Ammon's horn (tissue), 1 donor: ENCODE results near the gene NR3C2.
"Not testable (repeated sequence)": the region's sequence is repeated elsewhere in the genome, so short reads cannot be mapped to it uniquely, and the experiment has no call there.

ENCODE experiments used
- DNase-seq: peaks from one replicate; pipeline ENCODE4 v3.0.0-alpha.2; 2016; ENCODE audit warnings: low spot score

Gene NR3C2

GRCh38 chr4:148110169-148110568 is 332.0 kb downstream of the NR3C2 start:
- no peak for DNase-seq

- DNase-seq = no peak
Observed at GRCh38 chr4:148109216-148109615, 333.0 kb downstream of the NR3C2 start.

GRCh38 chr4:148108766-148109165 is 333.4 kb downstream of the NR3C2 start:
- DNase-seq = no peak

- no peak for DNase-seq
Observed at GRCh38 chr4:148103597-148104355, 338.4 kb downstream of the NR3C2 start.

GRCh38 chr4:148101790-148102189 is 340.4 kb downstream of the NR3C2 start:
- DNase-seq = no peak

GRCh38 chr4:148101235-148101634 is 341.0 kb downstream of the NR3C2 start:
- DNase-seq = no peak

GRCh38 chr4:148097801-148098200 is 344.4 kb downstream of the NR3C2 start:
- no peak for DNase-seq

- DNase-seq = no peak
Observed at GRCh38 chr4:148095346-148095923, 346.8 kb downstream of the NR3C2 start.

GRCh38 chr4:148094149-148094548 is 348.1 kb downstream of the NR3C2 start:
- DNase-seq = no peak

GRCh38 chr4:148093065-148093464 is 349.1 kb downstream of the NR3C2 start:
- no peak for DNase-seq

- no peak for DNase-seq
Observed at GRCh38 chr4:148092316-148093014, 349.7 kb downstream of the NR3C2 start.

GRCh38 chr4:148091896-148092295 is 350.3 kb downstream of the NR3C2 start:
- no peak for DNase-seq

GRCh38 chr4:148090503-148091476 is 351.4 kb downstream of the NR3C2 start:
- no peak for DNase-seq

GRCh38 chr4:148090029-148090428 is 352.2 kb downstream of the NR3C2 start:
- no peak for DNase-seq

GRCh38 chr4:148089624-148090023 is 352.6 kb downstream of the NR3C2 start:
- no peak for DNase-seq

- not testable (repeated sequence) for DNase-seq
Observed at GRCh38 chr4:148083073-148083472, 359.1 kb downstream of the NR3C2 start.

- no peak for DNase-seq
Observed at GRCh38 chr4:148081745-148082144, 360.5 kb downstream of the NR3C2 start.

GRCh38 chr4:148081267-148081666 is 360.9 kb downstream of the NR3C2 start:
- DNase-seq = no peak

GRCh38 chr4:148079961-148080360 is 362.3 kb downstream of the NR3C2 start:
- DNase-seq = no peak

GRCh38 chr4:148078061-148078460 is 364.2 kb downstream of the NR3C2 start:
- DNase-seq = no peak

GRCh38 chr4:148077581-148077980 is 364.6 kb downstream of the NR3C2 start:
- no peak for DNase-seq

GRCh38 chr4:148076964-148077363 is 365.2 kb downstream of the NR3C2 start:
- no peak for DNase-seq
